ENCODE measurements around the gene ASB15.

DNA sequence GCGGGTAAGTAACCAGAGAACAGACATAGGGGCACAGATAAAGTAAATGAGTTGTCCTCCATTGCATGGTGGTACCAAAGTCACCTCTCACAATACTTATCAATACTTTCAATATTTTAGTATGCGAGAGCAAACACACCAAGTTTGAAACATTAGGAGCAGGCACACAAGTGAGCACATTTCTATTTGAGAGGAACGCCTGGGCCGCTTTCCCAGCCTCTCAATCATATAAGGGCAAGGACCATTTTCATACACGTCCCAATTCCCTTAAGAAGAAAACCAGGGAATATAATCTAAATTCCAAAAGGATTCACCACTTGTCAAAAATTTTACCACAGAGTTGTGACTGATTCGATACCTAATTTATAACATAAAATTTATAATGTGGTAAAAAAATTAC lies 61.6 kb downstream of the ASB15 start:
- TF ChIP-seq RBBP5 (IDR thresholded peaks at IDR 0.05; ENCODE audit: borderline replicate concordance, low read depth, low read length) (no peak), GABPA (IDR thresholded peaks at IDR 0.05; ENCODE audit: borderline replicate concordance, insufficient read depth, low read length) (no peak), ZNF274 (IDR thresholded peaks at IDR 0.05; ENCODE audit: borderline replicate concordance, extremely low read depth, low read length) (no peak), NANOG (IDR thresholded peaks at IDR 0.05; ENCODE audit: insufficient read depth, low read depth, low read length, poor library complexity, severe bottlenecking) (no peak), NRF1 (IDR thresholded peaks at IDR 0.05; ENCODE audit: low read depth, low read length) (no peak), YY1 (IDR thresholded peaks at IDR 0.05; ENCODE audit: low read depth, low read length) (no peak), POLR2A (IDR thresholded peaks at IDR 0.05; ENCODE audit: control extremely low read depth in 1 of 2, low read depth in 2 of 2, low read length in 2 of 2) (no peak), CHD2 (IDR thresholded peaks at IDR 0.05; ENCODE audit: low read length) (no peak), EGR1 (IDR thresholded peaks at IDR 0.05; ENCODE audit: borderline replicate concordance, low read depth, low read length) (no peak), RXRA (IDR thresholded peaks at IDR 0.05; ENCODE audit: insufficient read depth, low read depth, low read length) (no peak), FOSL1 (IDR thresholded peaks at IDR 0.05; ENCODE audit: insufficient read depth, low read depth, low read length) (no peak), EP300 (IDR thresholded peaks at IDR 0.05; ENCODE audit: borderline replicate concordance in 1 of 2, low read depth in 2 of 2, low read length in 2 of 2) (no peak)
- TF ChIP-seq, protein P1, sequence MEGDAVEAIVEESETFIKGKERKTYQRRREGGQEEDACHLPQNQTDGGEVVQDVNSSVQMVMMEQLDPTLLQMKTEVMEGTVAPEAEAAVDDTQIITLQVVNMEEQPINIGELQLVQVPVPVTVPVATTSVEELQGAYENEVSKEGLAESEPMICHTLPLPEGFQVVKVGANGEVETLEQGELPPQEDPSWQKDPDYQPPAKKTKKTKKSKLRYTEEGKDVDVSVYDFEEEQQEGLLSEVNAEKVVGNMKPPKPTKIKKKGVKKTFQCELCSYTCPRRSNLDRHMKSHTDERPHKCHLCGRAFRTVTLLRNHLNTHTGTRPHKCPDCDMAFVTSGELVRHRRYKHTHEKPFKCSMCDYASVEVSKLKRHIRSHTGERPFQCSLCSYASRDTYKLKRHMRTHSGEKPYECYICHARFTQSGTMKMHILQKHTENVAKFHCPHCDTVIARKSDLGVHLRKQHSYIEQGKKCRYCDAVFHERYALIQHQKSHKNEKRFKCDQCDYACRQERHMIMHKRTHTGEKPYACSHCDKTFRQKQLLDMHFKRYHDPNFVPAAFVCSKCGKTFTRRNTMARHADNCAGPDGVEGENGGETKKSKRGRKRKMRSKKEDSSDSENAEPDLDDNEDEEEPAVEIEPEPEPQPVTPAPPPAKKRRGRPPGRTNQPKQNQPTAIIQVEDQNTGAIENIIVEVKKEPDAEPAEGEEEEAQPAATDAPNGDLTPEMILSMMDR (IDR thresholded peaks at IDR 0.05; ENCODE audit: control extremely low read depth in 1 of 3, insufficient read depth in 1 of 3, low read depth in 1 of 3, low read length in 3 of 3): no peak
